Thoracic aorta (tissue), 2 donors: ENCODE results near the gene DNAH10. TPM values are rescaled to one million over a fixed set of nuclear protein-coding genes. Genes with fewer than 3 reads are reported as not detected.

ENCODE experiments used
- ATAC-seq: fragments of 150-250 bp; one replicate; pipeline ENCODE4 v1.8.0; 2017; ENCODE audit warnings: low read depth; ENCODE audit not compliant: insufficient number of reproducible peaks, low FRiP score
- DNase-seq: peaks from one replicate; pipeline ENCODE4 v3.0.0-alpha.2; 2020; ENCODE audit warnings: low spot score
- H3K27ac ChIP-seq, 2 donors: fragments of 200-600 bp; sonication (generic); 1 replicate in 1 of 2; 2 replicates in 1 of 2; pipeline ENCODE4 v1.5.1; 2016; ENCODE audit warnings: mild to moderate bottlenecking in 2 of 2, moderate library complexity in 2 of 2
- H3K27me3 ChIP-seq: fragments of 200-600 bp; sonication (generic); replicated peaks from 2 replicates; pipeline ENCODE4 v1.6.0; 2016; ENCODE audit warnings: mild to moderate bottlenecking; ENCODE audit not compliant: insufficient read depth
- H3K36me3 ChIP-seq: fragments of 200-600 bp; sonication (generic); one replicate; pipeline ENCODE4 v1.5.1; 2016
- H3K4me1 ChIP-seq, 2 donors: fragments of 200-600 bp; sonication (generic); 1 replicate in 1 of 2; 2 replicates in 1 of 2; pipeline versions ENCODE4 v1.5.1 to v1.6.0; 2016; ENCODE audit warnings: low read depth in 2 of 2, mild to moderate bottlenecking in 1 of 2; ENCODE audit not compliant: control insufficient read depth in 1 of 2
- H3K4me3 ChIP-seq: fragments of 200-600 bp; sonication (generic); 2 replicates; pipeline ENCODE4 v1.5.1; 2016; ENCODE audit warnings: mild to moderate bottlenecking
- H3K9me3 ChIP-seq: fragments of 200-600 bp; sonication (generic); 2 replicates; pipeline ENCODE4 v1.5.1; 2016
- CTCF ChIP-seq: fragments of 200-600 bp; sonication (generic); IDR thresholded peaks from one replicate; pipeline ENCODE4 v1.5.1; 2019; ENCODE audit warnings: antibody characterized with exemption
- total RNA-seq, 2 donors: library from RNA; depleted of rRNA; stranded (reverse); fragments of >200 nt; gene quantifications; one replicate each; pipeline versions ENCODE4 v1.1.0 to v1.2.3, GENCODE V29; 2016

The DNAH10 gene
- total RNA-seq, 2 donors from 2014 or later = under 0.01 to 0.14 TPM

DNA sequence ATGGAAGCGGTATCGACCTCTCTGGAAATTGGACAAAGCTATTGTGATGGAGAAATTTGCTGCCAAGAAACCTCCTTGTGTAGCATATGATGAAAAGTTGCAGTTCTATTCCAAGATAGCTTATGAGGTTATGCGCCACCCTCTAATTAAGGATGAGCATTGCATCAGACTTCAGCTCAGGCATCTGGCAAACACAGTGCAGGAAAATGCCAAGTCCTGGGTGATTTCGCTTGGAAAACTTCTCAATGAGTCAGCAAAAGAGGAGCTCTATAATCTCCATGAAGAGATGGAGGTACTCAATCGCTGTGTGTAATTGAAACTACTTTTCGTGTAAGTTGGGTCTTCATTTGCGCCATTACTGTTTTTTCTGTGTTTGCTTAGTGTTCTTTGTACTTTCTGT, 51.2 kb downstream of the DNAH10 start:
- Histone ChIP-seq H3K4me3 (no peak overlapping the region), H3K27ac (no peak overlapping the region), H3K4me1 (no peaks in the 10 kb centered on the region), H3K36me3 (no peaks in the 10 kb centered on the region), H3K27me3 (no peaks in the 10 kb centered on the region), H3K9me3 (peaks cover 3% of the 10 kb centered on the region)
- no peak for DNase-seq
- ATAC-seq = no peak
- no peak for TF ChIP-seq CTCF

GRCh38 chr12:123815968-123816367, 53.9 kb downstream of the DNAH10 start:
- DNase-seq = no peak
- H3K36me3 ChIP-seq = no peaks in the 10 kb centered on the region
- ATAC-seq = no peak
- H3K27me3 ChIP-seq = no peaks in the 10 kb centered on the region
- H3K9me3 ChIP-seq = peaks cover 3% of the 10 kb centered on the region
- TF ChIP-seq CTCF = no peak
- H3K27ac ChIP-seq = no peak overlapping the region
- H3K4me3 ChIP-seq = no peak overlapping the region
- no peaks in the 10 kb centered on the region for H3K4me1 ChIP-seq

GRCh38 chr12:123816896-123817537, 54.9 kb downstream of the DNAH10 start:
- no peak for ATAC-seq
- Histone ChIP-seq H3K27me3 (no peaks in the 10 kb centered on the region), H3K4me1 (no peaks in the 10 kb centered on the region), H3K36me3 (no peaks in the 10 kb centered on the region), H3K27ac (no peak overlapping the region), H3K9me3 (peaks cover 3% of the 10 kb centered on the region), H3K4me3 (no peak overlapping the region)
- TF ChIP-seq CTCF = no peak
- no peak for DNase-seq

- Histone ChIP-seq H3K27me3 (no peaks in the 10 kb centered on the region), H3K27ac (no peak overlapping the region), H3K4me1 (no peaks in the 10 kb centered on the region), H3K9me3 (no peaks in the 10 kb centered on the region), H3K36me3 (no peaks in the 10 kb centered on the region), H3K4me3 (no peak overlapping the region)
- no peak for TF ChIP-seq CTCF
- ATAC-seq = no peak
- DNase-seq = no peak
Measured at GRCh38 chr12:123822804-123823203, 60.7 kb downstream of the DNAH10 start.

GRCh38 chr12:123828120-123828519, 66.0 kb downstream of the DNAH10 start:
- H3K27me3 ChIP-seq = no peaks in the 10 kb centered on the region
- H3K36me3 ChIP-seq = no peaks in the 10 kb centered on the region
- H3K27ac ChIP-seq = no peak overlapping the region
- no peak for ATAC-seq
- no peak overlapping the region for H3K4me3 ChIP-seq
- H3K9me3 ChIP-seq = peaks cover 4% of the 10 kb centered on the region
- no peak for TF ChIP-seq CTCF
- no peak for DNase-seq
- no peaks in the 10 kb centered on the region for H3K4me1 ChIP-seq
